ENCODE results near the gene DTX3L.

The DTX3L gene

DNA sequence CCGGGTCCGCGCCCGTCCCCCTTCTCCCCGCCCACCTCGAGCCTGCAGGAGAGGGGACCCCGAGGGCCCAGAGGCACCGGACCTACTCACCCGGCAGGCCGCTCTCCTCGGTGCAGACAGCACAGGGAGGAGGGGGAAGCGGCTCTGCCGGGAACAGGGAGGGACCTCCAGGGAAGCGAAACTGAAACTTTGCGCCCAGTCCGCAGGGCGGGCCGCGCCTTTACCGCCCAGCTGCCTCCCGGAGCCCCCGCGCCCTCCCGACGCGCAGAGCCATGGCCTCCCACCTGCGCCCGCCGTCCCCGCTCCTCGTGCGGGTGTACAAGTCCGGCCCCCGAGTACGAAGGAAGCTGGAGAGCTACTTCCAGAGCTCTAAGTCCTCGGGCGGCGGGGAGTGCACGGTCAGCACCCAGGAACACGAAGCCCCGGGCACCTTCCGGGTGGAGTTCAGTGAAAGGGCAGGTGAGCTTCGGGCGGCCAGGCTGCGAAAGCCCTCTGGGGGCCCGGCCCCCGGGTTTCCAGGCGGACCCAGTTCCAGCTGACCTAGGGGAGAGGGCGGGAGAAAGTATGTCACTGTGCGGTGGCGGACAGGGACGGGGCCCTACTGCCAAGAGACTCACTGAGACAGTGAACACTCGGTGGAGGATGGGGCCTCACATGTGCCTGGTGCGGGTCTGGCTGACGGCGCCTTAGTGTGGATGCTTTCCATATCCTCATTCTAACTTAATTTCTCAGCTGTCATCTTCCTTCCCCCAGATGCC, at the start of gene DTX3L, which contains the start of gene PARP9:
Gene DTX3L (plus strand): TSS at position 184 of the 758 bp plus-strand sequence. CDS start 89 bp downstream, at position 273.
Gene PARP9 (minus strand): TSS at position 146 of the 758 bp plus-strand sequence. CDS start 4,680 bp downstream, outside the sequence.
- peak; percentile 47 for DNase-seq

GRCh38 chr3:122515020-122515468, 49.1 kb upstream of the DTX3L start:
- no peak for DNase-seq

DNA sequence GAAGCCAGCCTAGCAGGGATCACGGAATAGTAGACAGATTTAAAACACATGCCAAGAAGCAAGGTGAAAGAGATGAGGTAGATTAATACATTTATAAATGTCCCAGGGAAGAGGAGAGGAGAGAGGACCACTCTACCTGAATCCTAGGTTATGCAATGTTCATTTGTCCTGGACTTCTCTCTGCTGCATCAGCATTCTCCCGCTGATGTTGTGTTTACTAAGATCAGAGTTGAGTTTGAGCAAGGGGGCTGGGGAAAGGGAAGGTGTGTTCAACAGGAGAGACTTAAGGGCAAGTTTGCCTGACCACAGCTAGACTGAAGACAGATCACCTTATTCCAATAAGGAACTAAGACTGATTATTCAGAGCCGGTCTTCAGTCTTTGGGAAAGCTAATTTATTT, 48.3 kb upstream of the DTX3L start:
- no peak for DNase-seq

- no peak for DNase-seq
Measured at GRCh38 chr3:122516846-122517360, 47.2 kb upstream of the DTX3L start.

- DNase-seq: no peak
Measured at GRCh38 chr3:122519693-122520092, 44.4 kb upstream of the DTX3L start.

DNA sequence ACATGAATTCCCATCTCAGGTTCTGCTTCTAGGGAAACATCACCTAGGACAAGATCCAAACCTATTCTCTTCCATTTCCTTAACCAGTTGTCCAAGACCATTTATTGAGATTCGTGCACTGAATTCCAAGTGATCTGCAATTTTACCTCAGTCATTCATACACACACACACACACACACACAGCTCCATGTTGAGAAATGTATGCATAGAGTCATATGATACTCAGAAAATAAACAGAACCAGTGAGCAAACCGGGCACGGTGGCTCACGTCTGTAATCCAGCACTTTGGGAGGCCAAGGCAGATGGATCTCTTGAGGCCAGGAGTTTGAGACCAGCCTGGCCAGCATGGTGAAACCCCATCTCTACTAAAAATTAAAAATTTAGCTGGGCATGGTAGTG, 43.3 kb upstream of the DTX3L start:
- DNase-seq: no peak

DNA sequence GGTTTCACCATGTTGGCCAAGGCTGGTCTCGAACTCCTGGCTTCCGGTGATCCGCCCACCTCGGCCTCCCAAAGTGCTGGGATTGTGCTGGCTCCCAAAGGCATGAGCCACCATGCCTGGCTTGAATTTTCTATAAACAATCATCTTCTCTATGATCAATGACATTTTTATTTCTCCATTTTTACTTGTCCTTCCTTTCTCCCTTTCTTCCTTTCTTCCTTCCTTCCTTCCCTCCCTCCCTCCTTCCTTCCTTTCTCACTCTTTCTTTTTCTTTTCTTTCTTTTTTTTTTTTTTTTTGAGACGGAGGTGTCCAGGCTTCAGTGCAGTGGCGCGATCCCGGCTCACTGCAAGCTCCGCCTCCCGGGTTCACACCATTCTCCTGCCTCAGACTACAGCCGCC, 40.8 kb upstream of the DTX3L start:
- no peak for DNase-seq

GRCh38 chr3:122530164-122530563, 34.0 kb upstream of the DTX3L start:
- no peak for DNase-seq

DNA sequence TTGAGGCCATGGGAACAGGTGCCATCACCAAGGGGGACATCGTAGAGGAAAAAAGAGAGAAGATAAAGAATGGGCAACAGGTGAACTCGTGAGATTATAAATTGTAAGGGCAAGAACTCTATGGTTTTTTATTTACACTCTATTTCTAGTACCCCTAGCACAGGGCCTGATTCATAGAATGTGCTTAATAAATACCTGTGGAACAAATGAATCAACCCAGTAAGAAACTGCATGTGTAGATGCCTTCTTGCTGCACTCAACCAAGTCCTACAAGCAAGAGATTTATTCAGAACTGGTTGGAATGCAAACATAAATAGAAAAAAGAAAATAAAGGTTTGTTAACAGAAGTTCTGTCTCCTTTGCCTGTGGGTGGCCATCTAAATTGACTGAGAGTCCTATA, 30.7 kb upstream of the DTX3L start:
- DNase-seq: no peak

- DNase-seq: no peak
Measured at GRCh38 chr3:122533931-122534334, 30.2 kb upstream of the DTX3L start.

GRCh38 chr3:122535964-122536631, 28.0 kb upstream of the DTX3L start:
- no peak for DNase-seq

GRCh38 chr3:122536632-122537001, 27.5 kb upstream of the DTX3L start:
- DNase-seq: no peak

GRCh38 chr3:122538956-122539490, 25.1 kb upstream of the DTX3L start:
- no peak for DNase-seq

GRCh38 chr3:122546151-122546550, 18.0 kb upstream of the DTX3L start:
- DNase-seq: no peak

- no peak for DNase-seq
Measured at GRCh38 chr3:122548076-122548475, 16.1 kb upstream of the DTX3L start.

DNA sequence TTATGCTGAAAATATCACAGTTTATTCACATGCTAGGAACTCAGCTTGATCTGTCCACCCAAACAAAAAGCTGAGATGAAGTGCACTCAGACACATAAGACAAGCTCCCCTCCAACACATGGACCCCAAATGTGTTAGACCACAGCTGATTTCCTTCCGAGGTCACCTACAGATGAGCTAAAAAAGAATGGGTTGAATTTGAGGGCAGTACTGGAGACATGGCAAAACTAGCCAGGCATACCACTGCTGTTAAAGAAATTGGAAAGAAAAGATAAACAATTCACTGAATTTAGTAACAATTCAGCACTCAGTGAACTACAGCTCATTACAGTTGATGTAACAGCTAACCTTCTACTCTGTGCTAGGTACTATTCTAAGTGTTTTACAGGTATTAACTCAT, 15.5 kb upstream of the DTX3L start:
- DNase-seq: no peak

GRCh38 chr3:122553171-122553570, 11.0 kb upstream of the DTX3L start:
- no peak for DNase-seq

DNA sequence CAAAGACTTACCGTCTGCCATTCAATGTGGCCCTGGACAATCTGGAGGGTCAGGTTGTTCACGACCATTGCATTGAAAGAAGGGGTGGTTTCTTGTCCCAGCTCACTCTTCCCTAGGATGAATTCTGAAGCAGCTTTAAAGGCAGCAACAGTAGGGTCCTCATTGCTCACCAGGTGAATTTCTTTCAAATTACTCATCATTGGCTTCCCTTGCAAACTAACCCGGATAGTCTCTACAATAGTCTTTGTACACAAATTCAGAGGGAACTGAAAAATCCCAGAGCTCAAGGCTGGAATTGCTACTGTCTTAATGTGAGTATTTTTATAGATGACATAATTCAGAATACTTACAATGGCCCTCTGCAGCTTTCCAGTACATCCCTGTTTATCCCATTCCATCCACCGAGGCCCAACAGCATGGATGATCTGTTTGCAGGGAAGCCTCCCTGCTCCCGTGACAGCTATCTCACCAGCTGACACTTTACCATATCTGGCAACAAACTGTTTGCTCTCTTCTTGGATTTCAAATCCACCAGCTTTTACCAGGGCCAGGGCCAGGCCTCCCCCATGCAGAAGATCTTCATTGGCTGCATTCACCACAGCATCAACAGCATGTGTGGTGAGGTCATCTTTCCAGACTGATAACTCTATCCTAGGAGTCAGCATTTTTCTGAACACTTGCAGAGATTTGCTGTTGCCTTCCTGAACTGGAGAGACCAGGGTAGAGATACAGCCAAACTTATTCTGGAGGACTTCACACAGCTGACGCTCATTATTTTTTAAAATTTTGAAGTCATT, 8.7 kb upstream of the DTX3L start:
- DNase-seq: no peak

- DNase-seq: no peak
Measured at GRCh38 chr3:122557356-122557755, 6.8 kb upstream of the DTX3L start.

DNA sequence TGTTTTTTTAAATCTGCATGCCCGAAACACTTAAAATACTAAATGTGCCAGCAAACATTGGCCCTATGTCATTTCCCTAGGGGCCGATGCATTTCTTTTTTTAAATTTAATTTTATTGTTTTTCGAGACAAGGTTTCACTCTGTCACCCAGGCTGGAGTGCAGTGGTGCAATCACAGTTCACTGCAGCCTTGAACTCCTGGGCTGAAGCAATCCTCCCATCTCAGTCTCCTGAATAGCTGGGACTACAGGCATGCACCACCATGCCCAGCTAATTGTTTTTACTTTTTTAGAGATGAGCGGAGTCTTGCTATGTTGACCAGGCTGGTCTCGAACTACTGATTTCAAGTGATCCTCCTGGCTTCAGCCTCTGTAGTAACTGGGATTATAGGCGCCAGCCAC, 5.5 kb upstream of the DTX3L start:
- no peak for DNase-seq

GRCh38 chr3:122559906-122560305, 4.2 kb upstream of the DTX3L start:
- DNase-seq: no peak

GRCh38 chr3:122560680-122561079, 3.5 kb upstream of the DTX3L start:
- DNase-seq: no peak
